ENCODE measurements around the gene MRPL43.

GRCh38 chr10:101022967-101023705, 35.8 kb upstream of the MRPL43 start:
- TF ChIP-seq CTCF (IDR thresholded peaks at IDR 0.05) (no peak), EZH2 (IDR thresholded peaks at IDR 0.05; ENCODE audit: borderline replicate concordance, insufficient read depth, low read depth, low read length, poor library complexity, severe bottlenecking) (no peak)

All from B cell (primary cell).